Right lobe of liver (tissue), 6 donors: ENCODE measurements around the gene ZBTB39. TPM values are rescaled to one million over a fixed set of nuclear protein-coding genes. Genes with fewer than 3 reads are reported as not detected.

ENCODE experiments used
- ATAC-seq, 4 donors: fragments of 200-7000 bp; cut with Tn5 transposase; one replicate each; pipeline ENCODE4 v1.9.1; 2020; ENCODE audit warnings: mild to moderate bottlenecking in 4 of 4, moderate library complexity in 4 of 4
- DNase-seq, 3 donors: peaks; one replicate each; pipeline ENCODE4 v3.0.0-alpha.2; 2020
- H3K27ac ChIP-seq, 3 donors: fragments of 200-600 bp; one replicate each; pipeline ENCODE4 v1.8.0; 2022
- H3K27me3 ChIP-seq, 2 donors: fragments of 200-600 bp; one replicate each; pipeline ENCODE4 v1.8.0; 2022
- H3K36me3 ChIP-seq, 4 donors: fragments of 200-600 bp; sonication (generic) in 1 of 4; one replicate each; pipeline versions ENCODE4 v1.5.1 to v1.8.0; 2017 to 2022; ENCODE audit warnings: control low read depth in 1 of 4
- H3K4me1 ChIP-seq, 4 donors: fragments of 200-600 bp; sonication (generic) in 1 of 4; one replicate each; pipeline versions ENCODE4 v1.5.1 to v1.8.0; 2017 to 2022; ENCODE audit warnings: control low read depth in 1 of 4
- H3K4me3 ChIP-seq, 3 donors: fragments of 200-600 bp; one replicate each; pipeline ENCODE4 v1.8.0; 2022
- H3K9me3 ChIP-seq, 4 donors: fragments of 200-600 bp; sonication (generic) in 1 of 4; one replicate each; pipeline versions ENCODE4 v1.5.1 to v1.8.0; 2017 to 2022; ENCODE audit warnings: control low read depth in 1 of 4
- CTCF ChIP-seq, 4 donors: fragments of 200-600 bp in 3 of 4; fragments of 450-650 bp in 1 of 4; IDR thresholded peaks; one replicate each; pipeline versions ENCODE4 v1.5.1 to v1.8.0; 2016 to 2022; ENCODE audit warnings: antibody characterized with exemption in 4 of 4, mild to moderate bottlenecking in 2 of 4
- POLR2A ChIP-seq: fragments of 450-650 bp; IDR thresholded peaks from one replicate; pipeline ENCODE4 v1.6.1; 2017; ENCODE audit warnings: antibody characterized with exemption, mild to moderate bottlenecking
- WGBS: methylation state at CpG from one replicate; pipeline ENCODE4 v1.1.6; 2018; ENCODE audit warnings: low coverage, low lambda C conversion rate; ENCODE audit not compliant: insufficient coverage; ENCODE audit errors: missing lambda C conversion rate; 5-methylcytosine and 5-hydroxymethylcytosine counted together
- intact Hi-C, 2 donors: fragments of 100-400 bp; cut with DNase I; formaldehyde crosslinking; loops; one replicate each; pipeline versions ENCODE4 v1.11.2 to v1.14.1; 2022
- total RNA-seq, 6 experiments: library from RNA; depleted of rRNA in 2 of 6; stranded (reverse); fragments of >200 nt in 2 of 6; fragmentation: NEBNext Ultra II Directional in 3 of 6; extraction: Animal tissue kit (Norgen Biotek cat#: 25700) in 3 of 6; gene quantifications; one replicate each; pipeline versions ENCODE4 v1.1.0 to v1.2.4, GENCODE V29; 2016 to 2023
- donor health status: DM: no; HTN: yes; CAD: no.
- donor health status: DM: no; HTN: no; CAD: no.
- donor health status: DM: no; HTN: no; CAD: no.
- donor health status: DM: no; HTN: yes; CAD: no.
- donor health status: DM: no; HTN: yes; CAD: no.

The ZBTB39 gene
- total RNA-seq, 6 experiments from 2014 or later: 1.8 to 3.7 (median 3.3) TPM

GRCh38 chr12:57037264-57037663 is 30.9 kb upstream of the ZBTB39 start:
- intact Hi-C loops: no loop called here
- no peak for ATAC-seq

GRCh38 chr12:57033431-57033830 is 27.1 kb upstream of the ZBTB39 start:
- ATAC-seq (no peak), DNase-seq (no peak)
- Histone ChIP-seq H3K36me3 (no peaks in the 10 kb centered on the region), H3K9me3 (no peaks in the 10 kb centered on the region), H3K4me1 (no peaks in the 10 kb centered on the region), H3K27me3 (no peaks in the 10 kb centered on the region), H3K4me3 (no peak overlapping the region), H3K27ac (no peak overlapping the region)
- WGBS: 91% methylated on average over 3 of the region's 3 CpGs
- no peak for TF ChIP-seq POLR2A
- TF ChIP-seq CTCF (IDR thresholded peaks at IDR 0.05): no peak
- intact Hi-C loops: no loop called here

More at GRCh38 chr12:57037264-57037663, 30.9 kb upstream of the ZBTB39 start:
- Histone ChIP-seq H3K4me1 (no peaks in the 10 kb centered on the region), H3K36me3 (no peaks in the 10 kb centered on the region), H3K9me3 (no peaks in the 10 kb centered on the region), H3K27ac (no peak overlapping the region), H3K4me3 (no peak overlapping the region), H3K27me3 (no peaks in the 10 kb centered on the region)
- WGBS: 44% methylated on average over 1 of the region's 3 CpGs
- DNase-seq: no peak
- TF ChIP-seq CTCF (IDR thresholded peaks at IDR 0.05) (no peak), POLR2A (no peak)

GRCh38 chr12:57031789-57032188 is 25.4 kb upstream of the ZBTB39 start:
- no peaks in the 10 kb centered on the region for H3K36me3 ChIP-seq
- H3K27me3 ChIP-seq: no peaks in the 10 kb centered on the region
- no peak overlapping the region for H3K4me3 ChIP-seq
- WGBS: 83% methylated on average over 6 of the region's 7 CpGs
- ATAC-seq (no peak), DNase-seq (no peak)
- H3K27ac ChIP-seq: no peak overlapping the region
- no peaks in the 10 kb centered on the region for H3K9me3 ChIP-seq
- no peaks in the 10 kb centered on the region for H3K4me1 ChIP-seq
- TF ChIP-seq CTCF (IDR thresholded peaks at IDR 0.05) (no peak), POLR2A (no peak)
- intact Hi-C loops: no loop called here

- intact Hi-C loops: no loop called here
- TF ChIP-seq CTCF (IDR thresholded peaks at IDR 0.05) (no peak), POLR2A (no peak)
- Histone ChIP-seq H3K9me3 (no peaks in the 10 kb centered on the region), H3K4me3 (no peak overlapping the region), H3K27me3 (no peaks in the 10 kb centered on the region), H3K36me3 (no peaks in the 10 kb centered on the region), H3K4me1 (no peaks in the 10 kb centered on the region), H3K27ac (no peak overlapping the region)
- DNase-seq: no peak
- WGBS: 48% methylated on average over 2 of the region's 2 CpGs
- no peak for ATAC-seq
Observed at GRCh38 chr12:57031138-57031725, 24.9 kb upstream of the ZBTB39 start.

GRCh38 chr12:57029457-57029856 is 23.1 kb upstream of the ZBTB39 start:
- Histone ChIP-seq H3K36me3 (no peaks in the 10 kb centered on the region), H3K27ac (no peak overlapping the region), H3K27me3 (no peaks in the 10 kb centered on the region), H3K4me3 (no peak overlapping the region), H3K4me1 (no peaks in the 10 kb centered on the region), H3K9me3 (no peaks in the 10 kb centered on the region)
- WGBS: 80% methylated on average over 1 of the region's 7 CpGs
- ATAC-seq (no peak), DNase-seq (no peak)
- TF ChIP-seq POLR2A: no peak
- TF ChIP-seq CTCF (IDR thresholded peaks at IDR 0.05): no peak
- intact Hi-C loops: no loop called here
